ENCODE results near the gene TMEM91. TPM values are rescaled to one million over a fixed set of nuclear protein-coding genes. Genes with fewer than 3 reads are reported as not detected.
A peak's percentile ranks its signal among the peaks of the same experiment; 100 is the strongest.
"Not testable (repeated sequence)": the region's sequence is repeated elsewhere in the genome, so short reads cannot be mapped to it uniquely, and the experiment has no call there.

TMEM91 gene
- total RNA-seq, 3 donors from 2014 or later = 1.2 to 2.4 (median 1.5) TPM

DNA sequence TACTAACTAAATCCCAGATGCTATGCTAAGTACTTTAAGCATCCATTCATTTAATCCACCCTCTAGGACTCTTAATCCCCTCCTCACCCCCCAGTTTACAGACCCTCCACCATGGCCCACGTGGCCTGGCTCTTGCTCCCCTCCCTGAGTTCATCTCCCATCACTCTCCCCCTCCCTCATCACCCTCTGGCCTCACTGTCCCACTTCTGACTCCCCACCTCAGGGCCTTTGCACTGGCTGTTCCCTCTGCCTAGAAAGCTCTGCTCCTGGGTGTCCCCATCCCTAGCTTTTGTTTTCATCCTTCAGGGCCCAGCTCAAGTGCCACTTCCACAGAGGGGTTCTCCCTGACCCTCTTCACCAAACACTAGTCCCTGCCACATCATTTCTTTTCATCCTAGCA is 16.6 kb upstream of the TMEM91 start:
- H3K4me1 Mint-ChIP-seq (ENCODE audit: low read depth) = peaks cover 69% of the 10 kb centered on the region
- peaks cover 1% of the 10 kb centered on the region for H3K36me3 Mint-ChIP-seq (ENCODE audit: insufficient read depth)
- H3K9me3 Mint-ChIP-seq = no peaks in the 10 kb centered on the region
- DNase-seq (no peak), ATAC-seq (no peak)
- no peaks in the 10 kb centered on the region for H3K27me3 Mint-ChIP-seq (ENCODE audit: low read depth)
- no peak overlapping the region for H3K4me3 Mint-ChIP-seq

GRCh38 chr19:41362143-41362847 is 14.0 kb upstream of the TMEM91 start:
- Mint-ChIP-seq H3K4me1 (ENCODE audit: low read depth) (peaks cover 46% of the 10 kb centered on the region), H3K9me3 (no peaks in the 10 kb centered on the region), H3K4me3 (no peak overlapping the region), H3K36me3 (ENCODE audit: insufficient read depth) (peaks cover 1% of the 10 kb centered on the region), H3K27me3 (ENCODE audit: low read depth) (no peaks in the 10 kb centered on the region)
- ATAC-seq = no peak
- no peak for DNase-seq

DNA sequence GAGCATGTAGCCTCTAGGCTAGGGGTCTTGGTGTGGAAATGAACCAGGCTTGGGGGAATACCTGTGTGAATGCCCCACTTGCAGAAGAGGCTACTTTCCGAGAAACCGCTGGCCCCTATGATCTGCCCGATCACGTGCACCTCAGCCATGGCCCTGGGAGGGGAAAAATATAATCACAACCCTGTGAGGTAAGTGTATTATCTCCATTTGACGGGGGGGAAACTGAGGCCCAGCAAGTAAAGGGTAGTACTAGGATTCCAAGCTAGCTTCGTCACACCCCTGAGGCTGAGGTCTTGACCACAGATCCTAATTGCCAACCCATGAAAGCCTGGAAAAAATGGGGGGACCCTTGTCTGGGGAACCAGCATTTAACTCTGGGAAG is 13.0 kb upstream of the TMEM91 start:
- ATAC-seq (no peak), DNase-seq (no peak)
- peak overlapping the region; percentile 86 for H3K4me3 Mint-ChIP-seq
- H3K9me3 Mint-ChIP-seq = no peaks in the 10 kb centered on the region
- no peaks in the 10 kb centered on the region for H3K27me3 Mint-ChIP-seq (ENCODE audit: low read depth)
- peaks cover 38% of the 10 kb centered on the region for H3K4me1 Mint-ChIP-seq (ENCODE audit: low read depth)
- H3K36me3 Mint-ChIP-seq (ENCODE audit: insufficient read depth) = peaks cover under 1% of the 10 kb centered on the region

- ATAC-seq = peak; percentile 98
Measured at GRCh38 chr19:41363753-41364523, 12.4 kb upstream of the TMEM91 start, which contains the start of gene B9D2. TSS of gene B9D2 (minus strand) at chr19:41364149. CDS start at chr19:41363519, 630 bp downstream.

DNA sequence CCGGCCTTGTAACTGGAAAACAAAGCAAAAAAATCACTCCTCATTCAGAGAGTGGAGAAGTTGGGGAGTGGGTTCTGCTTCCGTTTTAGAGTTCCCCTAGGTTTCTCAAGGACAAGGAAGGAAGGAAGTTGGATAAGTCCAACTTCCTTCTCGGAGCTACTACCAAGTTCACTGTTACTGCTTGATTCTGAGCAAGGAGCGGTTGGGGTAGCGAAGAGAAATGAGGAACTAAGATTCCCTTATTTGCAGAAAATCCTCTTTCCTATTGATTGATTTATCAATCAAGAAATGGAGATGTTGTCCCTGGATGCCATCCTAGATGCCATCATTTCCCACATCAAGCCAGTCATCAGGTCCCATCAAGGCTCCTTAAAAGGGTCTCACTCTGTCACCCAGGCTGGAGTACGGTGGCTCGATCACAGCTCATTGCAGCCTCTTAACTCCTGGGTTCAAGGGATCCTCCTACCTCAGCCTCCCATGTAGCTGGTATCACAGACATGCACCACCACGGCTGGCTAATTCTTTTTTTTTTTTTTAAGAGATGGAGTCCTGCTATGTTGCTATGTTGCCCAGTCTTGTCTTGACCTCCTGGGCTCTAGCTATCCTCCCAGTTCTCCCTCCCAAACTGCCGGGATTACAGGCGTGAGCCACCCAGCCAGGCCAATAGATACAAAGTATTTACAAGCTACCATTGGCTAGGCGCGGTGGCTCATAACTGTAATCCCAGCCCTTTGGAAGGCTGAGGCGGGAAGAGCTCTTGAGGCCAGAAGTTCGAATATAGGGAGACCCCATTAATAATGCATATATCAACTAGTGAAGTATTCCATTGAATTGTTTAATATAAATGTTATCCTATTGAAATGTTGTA is 11.6 kb upstream of the TMEM91 start:
- DNase-seq (no peak), ATAC-seq (no peak)
- no peaks in the 10 kb centered on the region for H3K27me3 Mint-ChIP-seq (ENCODE audit: low read depth)
- H3K9me3 Mint-ChIP-seq = no peaks in the 10 kb centered on the region
- H3K36me3 Mint-ChIP-seq (ENCODE audit: insufficient read depth) = no peaks in the 10 kb centered on the region
- H3K4me1 Mint-ChIP-seq (ENCODE audit: low read depth) = peaks cover 30% of the 10 kb centered on the region
- peak overlapping the region; percentile 86 for H3K4me3 Mint-ChIP-seq

More at GRCh38 chr19:41363753-41364523, 12.4 kb upstream of the TMEM91 start, which contains the start of gene B9D2:
- H3K4me3 Mint-ChIP-seq = peak within 1 kb of the TSS; percentile 86
- no peaks in the 10 kb centered on the region for H3K36me3 Mint-ChIP-seq (ENCODE audit: insufficient read depth)
- H3K9me3 Mint-ChIP-seq = no peaks in the 10 kb centered on the region
- no peaks in the 10 kb centered on the region for H3K27me3 Mint-ChIP-seq (ENCODE audit: low read depth)
- H3K4me1 Mint-ChIP-seq (ENCODE audit: low read depth) = peaks cover 32% of the 10 kb centered on the region
- DNase-seq = peak; percentile 97

DNA sequence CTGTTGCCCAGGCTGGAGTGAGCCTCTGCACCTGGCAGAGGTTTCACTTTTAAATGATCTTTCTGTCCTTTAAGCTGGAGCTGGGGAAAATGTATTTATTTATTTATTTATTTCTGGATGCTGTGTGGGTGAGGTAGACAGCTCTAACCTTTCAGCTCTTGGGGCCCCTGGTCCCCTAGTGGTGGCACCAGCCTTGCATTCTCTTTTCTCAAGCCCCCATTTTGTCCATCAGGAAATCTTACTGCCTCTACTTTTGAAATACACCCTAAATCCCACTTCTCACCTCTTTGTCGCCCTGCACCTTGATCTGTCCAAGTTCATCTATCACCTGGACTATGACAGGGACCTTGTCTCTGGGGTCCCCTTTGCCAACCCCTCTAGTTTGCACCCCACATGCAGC is 10.2 kb upstream of the TMEM91 start:
- peaks cover 27% of the 10 kb centered on the region for H3K4me1 Mint-ChIP-seq (ENCODE audit: low read depth)
- no peaks in the 10 kb centered on the region for H3K36me3 Mint-ChIP-seq (ENCODE audit: insufficient read depth)
- H3K4me3 Mint-ChIP-seq = no peak overlapping the region
- H3K27me3 Mint-ChIP-seq (ENCODE audit: low read depth) = no peaks in the 10 kb centered on the region
- H3K9me3 Mint-ChIP-seq = no peaks in the 10 kb centered on the region
- ATAC-seq (no peak), DNase-seq (no peak)

- H3K4me1 Mint-ChIP-seq (ENCODE audit: low read depth) = peaks cover 21% of the 10 kb centered on the region
- ATAC-seq (no peak), DNase-seq (no peak)
- H3K4me3 Mint-ChIP-seq = no peak overlapping the region
- no peaks in the 10 kb centered on the region for H3K27me3 Mint-ChIP-seq (ENCODE audit: low read depth)
- H3K36me3 Mint-ChIP-seq (ENCODE audit: insufficient read depth) = no peaks in the 10 kb centered on the region
- H3K9me3 Mint-ChIP-seq = no peaks in the 10 kb centered on the region
Measured at GRCh38 chr19:41367848-41368301, 8.5 kb upstream of the TMEM91 start.

GRCh38 chr19:41369769-41370168 is 6.6 kb upstream of the TMEM91 start:
- peaks cover 5% of the 10 kb centered on the region for H3K4me1 Mint-ChIP-seq (ENCODE audit: low read depth)
- DNase-seq (no peak), ATAC-seq (no peak)
- no peak overlapping the region for H3K4me3 Mint-ChIP-seq
- H3K36me3 Mint-ChIP-seq (ENCODE audit: insufficient read depth) = no peaks in the 10 kb centered on the region
- no peaks in the 10 kb centered on the region for H3K9me3 Mint-ChIP-seq
- H3K27me3 Mint-ChIP-seq (ENCODE audit: low read depth) = no peaks in the 10 kb centered on the region

- not testable (repeated sequence) for H3K27me3 Mint-ChIP-seq (ENCODE audit: low read depth); H3K9me3 Mint-ChIP-seq; H3K4me1 Mint-ChIP-seq (ENCODE audit: low read depth); H3K36me3 Mint-ChIP-seq (ENCODE audit: insufficient read depth); ATAC-seq; DNase-seq; H3K4me3 Mint-ChIP-seq
Measured at GRCh38 chr19:41371119-41371518, 5.2 kb upstream of the TMEM91 start.

DNA sequence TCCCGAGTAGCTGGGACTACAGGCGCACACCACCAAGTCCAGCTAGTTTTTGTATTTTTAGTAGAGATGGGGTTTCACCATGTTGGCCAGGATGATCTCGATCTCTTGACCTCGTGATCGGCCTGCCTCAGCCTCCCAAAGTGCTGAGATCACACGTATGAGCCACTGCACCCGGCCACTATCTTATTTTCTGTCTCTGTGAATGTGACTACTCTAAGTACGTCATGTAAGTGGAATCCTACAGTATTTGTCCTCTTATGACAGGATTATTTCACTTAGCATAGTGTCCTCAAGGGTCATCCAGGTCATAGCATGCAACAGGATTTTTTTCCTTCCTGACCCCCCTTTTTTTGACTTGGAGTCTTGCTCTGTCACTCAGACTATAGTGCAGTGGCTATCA is 4.8 kb upstream of the TMEM91 start:
- H3K4me3 Mint-ChIP-seq = no peak overlapping the region
- H3K27me3 Mint-ChIP-seq (ENCODE audit: low read depth) = no peaks in the 10 kb centered on the region
- DNase-seq (no peak), ATAC-seq (no peak)
- peaks cover 6% of the 10 kb centered on the region for H3K4me1 Mint-ChIP-seq (ENCODE audit: low read depth)
- no peaks in the 10 kb centered on the region for H3K36me3 Mint-ChIP-seq (ENCODE audit: insufficient read depth)
- no peaks in the 10 kb centered on the region for H3K9me3 Mint-ChIP-seq

DNA sequence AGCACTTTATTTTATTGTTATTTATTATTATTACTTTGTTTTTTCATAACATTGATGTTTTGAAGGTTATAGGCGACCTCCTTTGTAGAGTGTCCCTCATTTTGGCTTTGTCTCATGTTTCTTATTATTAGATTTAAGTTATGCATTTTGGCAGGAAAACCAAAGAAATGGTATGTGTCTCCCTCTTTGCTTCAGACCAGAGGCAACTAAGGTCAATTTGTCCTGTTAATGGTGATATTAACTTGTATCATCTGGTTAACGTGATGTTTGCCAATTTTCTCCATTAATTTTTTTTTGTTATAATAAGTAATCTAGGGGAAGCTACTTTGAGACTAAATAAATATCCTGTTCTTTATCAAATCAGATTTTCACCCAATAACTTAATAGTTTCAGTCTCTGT is 3.8 kb upstream of the TMEM91 start:
- Mint-ChIP-seq H3K9me3 (no peaks in the 10 kb centered on the region), H3K4me1 (ENCODE audit: low read depth) (peaks cover 13% of the 10 kb centered on the region)
- ATAC-seq = no peak

GRCh38 chr19:41373993-41374392 is 2.3 kb upstream of the TMEM91 start:
- peaks cover 10% of the 10 kb centered on the region for H3K4me1 Mint-ChIP-seq (ENCODE audit: low read depth)

More for the DNA sequence above, 3.8 kb upstream of the TMEM91 start:
- no peaks in the 10 kb centered on the region for H3K36me3 Mint-ChIP-seq (ENCODE audit: insufficient read depth)
- no peaks in the 10 kb centered on the region for H3K27me3 Mint-ChIP-seq (ENCODE audit: low read depth)
- no peak overlapping the region for H3K4me3 Mint-ChIP-seq
- no peak for DNase-seq

GRCh38 chr19:41376998-41377365 is 649 bp downstream of the TMEM91 start:
- ATAC-seq = peak; percentile 54 to 74
- Mint-ChIP-seq H3K9me3 (no peaks in the 10 kb centered on the region), H3K4me1 (ENCODE audit: low read depth) (peaks cover 10% of the 10 kb centered on the region), H3K4me3 (peak overlapping the region; percentile 72), H3K36me3 (ENCODE audit: insufficient read depth) (no peaks in the 10 kb centered on the region), H3K27me3 (ENCODE audit: low read depth) (no peaks in the 10 kb centered on the region)
- peak; percentile 54 for DNase-seq

More at GRCh38 chr19:41373993-41374392, 2.3 kb upstream of the TMEM91 start:
- Mint-ChIP-seq H3K36me3 (ENCODE audit: insufficient read depth) (no peaks in the 10 kb centered on the region), H3K9me3 (no peaks in the 10 kb centered on the region), H3K27me3 (ENCODE audit: low read depth) (no peaks in the 10 kb centered on the region), H3K4me3 (no peak overlapping the region)
- DNase-seq (no peak), ATAC-seq (no peak)

Measured in activated T-cell treated with anti-CD3 and anti-CD28 coated beads, Interleukin-2, amount 50 U/mL, for 4 hours (primary cell).